Heart left ventricle (tissue), 13 donors: ENCODE measurements around the gene PRG3.

Source experiments
- CTCF ChIP-seq, 12 donors: fragments of 200-600 bp; sonication (generic) in 4 of 12; IDR thresholded peaks; one replicate each; pipeline versions ENCODE4 v1.5.0 to v1.8.0; 2018 to 2022; ENCODE audit warnings: antibody characterized with exemption in 12 of 12, mild to moderate bottlenecking in 5 of 12
- POLR2A ChIP-seq, 2 donors: fragments of 450-650 bp; IDR thresholded peaks; one replicate each; pipeline ENCODE4 v1.6.1; 2017; ENCODE audit warnings: antibody characterized with exemption in 2 of 2, mild to moderate bottlenecking in 2 of 2, moderate library complexity in 2 of 2
- donor health status: ischemic (EF 13 %, LVEDD 7.1; RV severe dilation, severe dysfunction).
- donor health status: DM: no; HTN: yes; CAD: no.
- donor health status: DM: no; HTN: no; CAD: no.
- donor health status: ischemic (EF 25% LVEDD 6.9; RV normal size, moderate dysfunction).
- donor health status: ischemic (EF 25% LVEDD 5.7; RV mildly dilated, moderate dysfunction).
- donor health status: ischemic (EF 35%, LVEDD 5.7; RV mildly dilated, moderate dysfunction).
- donor health status: nonischemic (EF 11% LVEDD 7.7; RV severe dilation, severe dysfunction).
- donor health status: DM: yes; HTN: yes; CAD: no.
- donor health status: PGD.
- donor health status: ischemic (EF 29% LVEDD 5.4; RV normal size, mild dysfunction).
- donor health status: nonischemic (EF 23%, LVEDD 6.1; RV moderate dilation, normal function).

- TF ChIP-seq CTCF (IDR thresholded peaks at IDR 0.05) (no peak), POLR2A (IDR thresholded peaks at IDR 0.05) (no peak)
Measured at GRCh38 chr11:57391539-57391938, 10.6 kb upstream of the PRG3 start.
